Muscle of back (tissue), 11 donors: Measurements from ENCODE around the gene HIKESHI. TPM values are rescaled to one million over a fixed set of nuclear protein-coding genes. Genes with fewer than 3 reads are reported as not detected.
"Not testable (repeated sequence)": the region's sequence is repeated elsewhere in the genome, so short reads cannot be mapped to it uniquely, and the experiment has no call there.

Experiments
- DNase-seq, 3 donors: peaks; one replicate each; pipeline versions ENCODE4 v3.0.0 to v3.0.0-alpha.2; 2013
- polyA plus RNA-seq, 10 donors: library from polyadenylated mRNA; unstranded; fragments of 120-200 nt; gene quantifications; one replicate each; pipeline ENCODE4 v1.2.1, GENCODE V29; 2013; ENCODE audit not compliant: insufficient read length in 10 of 10

HIKESHI gene
- polyA plus RNA-seq, 10 donors: 35.4 to 45.7 (median 38.5) TPM

GRCh38 chr11:86291466-86292262 lies 10.4 kb upstream of the HIKESHI start:
- peak; percentile 29 to 51 (median 31) for DNase-seq

- no peak for DNase-seq
Measured at GRCh38 chr11:86292912-86293616, 9.0 kb upstream of the HIKESHI start.

GRCh38 chr11:86294026-86294425 lies 8.0 kb upstream of the HIKESHI start:
- DNase-seq: no peak

GRCh38 chr11:86301742-86302091 lies 323 bp upstream of the HIKESHI start:
- DNase-seq: no peak

GRCh38 chr11:86303257-86303656 lies 1.2 kb downstream of the HIKESHI start:
- DNase-seq: no peak

- DNase-seq: not testable (repeated sequence)
Measured at GRCh38 chr11:86308710-86309109, 6.7 kb downstream of the HIKESHI start.

GRCh38 chr11:86313793-86314192 lies 11.8 kb downstream of the HIKESHI start:
- DNase-seq: no peak

GRCh38 chr11:86314636-86315035 lies 12.6 kb downstream of the HIKESHI start:
- DNase-seq: no peak

GRCh38 chr11:86335131-86335767 lies 33.2 kb downstream of the HIKESHI start:
- no peak for DNase-seq

GRCh38 chr11:86337227-86337626 lies 35.2 kb downstream of the HIKESHI start:
- no peak for DNase-seq

GRCh38 chr11:86341382-86341781 lies 39.3 kb downstream of the HIKESHI start:
- no peak for DNase-seq

GRCh38 chr11:86346513-86346912 lies 44.5 kb downstream of the HIKESHI start:
- no peak for DNase-seq

- DNase-seq: no peak
Measured at GRCh38 chr11:86355256-86355655, 53.2 kb downstream of the HIKESHI start.

- DNase-seq: not testable (repeated sequence)
Measured at GRCh38 chr11:86357412-86357811, 55.4 kb downstream of the HIKESHI start.

- DNase-seq: no peak
Measured at GRCh38 chr11:86358720-86359119, 56.7 kb downstream of the HIKESHI start.

GRCh38 chr11:86360775-86361395 lies 58.8 kb downstream of the HIKESHI start:
- DNase-seq: peak; percentile 34 to 66 (median 38)

- no peak for DNase-seq
Measured at GRCh38 chr11:86363424-86363823, 61.4 kb downstream of the HIKESHI start.

GRCh38 chr11:86365546-86365945 lies 63.5 kb downstream of the HIKESHI start:
- peak in 2 of 3 donors; percentile 14 to 43 for DNase-seq

GRCh38 chr11:86369668-86370067 lies 67.6 kb downstream of the HIKESHI start:
- no peak for DNase-seq

GRCh38 chr11:86370171-86370570 lies 68.1 kb downstream of the HIKESHI start:
- DNase-seq: no peak

- DNase-seq: peak in 1 of 3 donors; percentile 33
Measured at GRCh38 chr11:86370922-86371594, 69.0 kb downstream of the HIKESHI start.

- DNase-seq: no peak
Measured at GRCh38 chr11:86372041-86372440, 70.0 kb downstream of the HIKESHI start.
